Naive thymus-derived CD8-positive, alpha-beta T cell (primary cell): ENCODE results near the gene GRID1. TPM values are rescaled to one million over a fixed set of nuclear protein-coding genes. Genes with fewer than 3 reads are reported as not detected.
A peak's percentile ranks its signal among the peaks of the same experiment; 100 is the strongest.

Source experiments
- ATAC-seq, 2 donors: fragments of 150-1000 bp; cut with Tn5 transposase in 1 of 2; sonication (Bioruptor Pico), chemical (Tn5 transposase) in 1 of 2; 1 replicate in 1 of 2; 2 replicates in 1 of 2; pipeline ENCODE4 v1.10.0; 2021; ENCODE audit warnings: mild to moderate bottlenecking in 2 of 2, moderate library complexity in 2 of 2
- POLR2A ChIA-PET: fragments of 350-600 bp; sonication (Branson Sonifier 250); formaldehyde crosslinking; loops from one replicate; lab custom pipeline; 2021; ENCODE audit warnings: antibody characterized with exemption; lab: Charles Lee
- DNase-seq, 10 donors: peaks; one replicate each; pipeline versions ENCODE4 v3.0.0 to v3.0.0-alpha.2; 2020 to 2022
- H3K27ac Mint-ChIP-seq, 10 donors: one replicate each; pipeline ENCODE4 v1.8.0; 2020 to 2022; ENCODE audit warnings: mild to moderate bottlenecking in 10 of 10, mixed read lengths in 10 of 10, moderate library complexity in 4 of 10, inconsistent platforms in 1 of 10
- H3K27me3 Mint-ChIP-seq, 5 donors: one replicate each; pipeline ENCODE4 v1.8.0; 2021 to 2022; ENCODE audit warnings: mixed read lengths in 5 of 5
- H3K36me3 Mint-ChIP-seq, 3 donors: one replicate each; pipeline ENCODE4 v1.8.0; 2020 to 2022; ENCODE audit warnings: mixed read lengths in 3 of 3, mild to moderate bottlenecking in 2 of 3, inconsistent platforms in 1 of 3
- H3K4me1 Mint-ChIP-seq, 4 donors: one replicate each; pipeline ENCODE4 v1.8.0; 2021 to 2022; ENCODE audit warnings: mixed read lengths in 4 of 4
- H3K4me3 Mint-ChIP-seq, 10 donors: one replicate each; pipeline ENCODE4 v1.8.0; 2020 to 2022; ENCODE audit warnings: mild to moderate bottlenecking in 10 of 10, mixed read lengths in 10 of 10, moderate library complexity in 6 of 10, inconsistent platforms in 1 of 10
- H3K9me3 Mint-ChIP-seq, 9 donors: one replicate each; pipeline ENCODE4 v1.8.0; 2020 to 2022; ENCODE audit warnings: mixed read lengths in 9 of 9, mild to moderate bottlenecking in 3 of 9, inconsistent platforms in 1 of 9, moderate library complexity in 1 of 9
- polyA plus RNA-seq, 3 donors: library from polyadenylated mRNA; unstranded; fragments of 300-500 nt; fragmentation: Illumina TruSeq; gene quantifications; one replicate each; pipeline ENCODE4 v1.2.3, GENCODE V29; 2021
- total RNA-seq, 8 experiments: library from RNA in 2 of 8; stranded (reverse) in 2 of 8; gene quantifications; one replicate each; pipeline ENCODE4 v1.2.3 and lab custom pipeline; 2021 to 2026

The GRID1 gene
- total and polyA plus RNA-seq, 5 experiments from 2014 or later: not detected

DNA sequence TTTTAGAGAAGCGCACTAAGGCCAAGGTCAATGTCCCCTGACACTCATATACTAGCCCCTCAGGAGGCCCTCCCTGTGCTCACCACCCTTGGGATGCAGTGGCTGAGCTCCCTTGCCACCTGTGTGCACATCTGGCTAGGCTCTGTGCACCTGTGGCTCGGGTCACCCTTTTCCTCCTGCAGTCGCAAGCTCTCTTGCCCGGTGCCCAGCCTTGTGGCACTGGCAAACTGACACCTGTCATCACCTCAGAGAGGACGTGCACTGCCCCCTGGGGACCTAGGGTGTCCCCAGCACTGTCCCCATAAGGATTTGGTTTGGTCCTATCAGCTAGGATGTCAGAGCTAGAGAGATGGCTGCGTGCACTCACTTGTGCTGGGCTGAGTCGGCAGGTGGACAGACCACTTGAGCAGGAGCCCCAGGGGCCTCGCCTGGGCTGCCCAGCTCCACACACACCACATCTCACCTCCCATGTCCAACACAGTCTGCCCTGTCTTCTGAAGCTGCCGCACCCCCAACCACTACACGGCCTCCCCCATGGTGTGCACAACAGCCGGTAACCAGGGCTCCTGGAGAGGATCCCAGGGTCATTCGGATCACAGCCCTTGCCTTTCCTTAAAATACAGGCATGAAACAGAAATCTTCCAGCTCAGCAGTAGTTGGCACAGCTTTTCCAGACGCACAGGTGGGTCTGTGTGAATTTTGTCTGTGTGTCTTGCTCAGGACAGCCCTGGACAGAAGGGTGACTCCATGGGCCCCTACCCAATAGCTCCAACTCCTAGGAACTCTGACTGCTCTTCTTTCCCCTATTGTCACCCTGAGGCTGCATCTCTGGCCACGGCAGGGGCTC, 111.0 kb downstream of the GRID1 start:
- peaks cover 4 to 20% (median 13%) of the 10 kb centered on the region in 5 donors for H3K27me3 Mint-ChIP-seq
- no peak for DNase-seq
- H3K4me3 Mint-ChIP-seq: no peak overlapping the region
- peaks cover 0 to 16% (median 0%) of the 10 kb centered on the region in 9 donors for H3K9me3 Mint-ChIP-seq
- POLR2A ChIA-PET: no interaction called here
- peaks cover 0 to 6% (median 0%) of the 10 kb centered on the region in 3 donors for H3K36me3 Mint-ChIP-seq
- no peak overlapping the region for H3K27ac Mint-ChIP-seq
- H3K4me1 Mint-ChIP-seq: no peaks in the 10 kb centered on the region
- ATAC-seq: no peak

DNA sequence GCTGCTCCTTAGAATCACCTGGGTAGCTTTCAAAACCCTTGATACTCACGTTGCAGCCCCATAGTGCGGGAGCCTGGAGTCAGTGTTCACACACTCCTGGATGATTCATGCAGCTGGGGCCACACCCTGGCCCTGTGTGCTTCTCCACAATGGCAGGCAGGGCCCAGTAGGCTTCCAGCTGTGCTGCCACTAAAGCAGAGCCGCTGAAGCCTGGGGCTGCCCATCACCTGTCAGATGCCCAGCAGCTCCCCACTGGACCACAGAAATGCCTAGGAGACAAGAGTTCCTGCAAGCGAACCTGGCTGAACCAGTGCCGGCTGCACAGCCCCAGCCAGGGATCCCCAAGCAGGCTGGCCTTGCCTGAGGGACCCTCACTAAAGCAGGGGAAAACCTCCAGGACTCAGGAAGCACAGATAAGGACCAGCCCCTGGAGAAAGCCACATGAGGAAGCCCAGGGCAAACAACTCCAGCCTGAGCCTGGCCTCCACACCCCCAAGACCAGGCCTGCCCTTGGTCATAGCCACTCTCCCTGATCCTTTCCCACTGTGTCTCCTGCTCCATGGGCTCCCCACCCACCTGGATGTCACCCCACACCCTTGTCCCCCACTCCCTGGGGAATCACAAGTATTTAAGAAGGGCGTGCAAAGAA, 111.9 kb downstream of the GRID1 start:
- peaks cover 4 to 20% (median 10%) of the 10 kb centered on the region in 5 donors for H3K27me3 Mint-ChIP-seq
- DNase-seq (peak in 1 of 10 donors; percentile 6), ATAC-seq (no peak)
- H3K4me3 Mint-ChIP-seq: no peak overlapping the region
- H3K27ac Mint-ChIP-seq: no peak overlapping the region
- no peaks in the 10 kb centered on the region for H3K4me1 Mint-ChIP-seq
- POLR2A ChIA-PET: no interaction called here
- H3K9me3 Mint-ChIP-seq: peaks cover 0 to 21% (median 5%) of the 10 kb centered on the region in 9 donors
- peaks cover 0 to 6% (median 0%) of the 10 kb centered on the region in 3 donors for H3K36me3 Mint-ChIP-seq

DNA sequence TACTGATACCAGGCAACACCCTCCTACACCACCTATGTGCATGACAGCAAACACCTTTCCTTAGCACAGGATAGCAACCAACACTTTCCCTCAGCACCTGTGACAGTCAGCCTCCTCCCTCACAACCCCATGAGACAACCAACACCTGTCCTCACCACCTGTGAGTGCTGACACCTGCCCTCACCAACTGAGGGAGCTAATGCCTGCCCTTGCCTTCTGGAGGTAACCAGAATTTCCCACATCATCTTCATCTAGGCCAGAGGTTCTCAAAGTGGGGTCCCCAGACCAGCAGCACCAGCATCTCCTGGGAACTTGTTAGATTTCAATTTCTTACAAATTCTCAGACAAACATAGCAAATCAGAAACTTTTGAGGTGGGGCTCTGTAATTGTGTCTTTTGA, 112.5 kb downstream of the GRID1 start:
- H3K27ac Mint-ChIP-seq: peak overlapping the region in 1 of 10 donors; percentile 44
- POLR2A ChIA-PET: no interaction called here

DNA sequence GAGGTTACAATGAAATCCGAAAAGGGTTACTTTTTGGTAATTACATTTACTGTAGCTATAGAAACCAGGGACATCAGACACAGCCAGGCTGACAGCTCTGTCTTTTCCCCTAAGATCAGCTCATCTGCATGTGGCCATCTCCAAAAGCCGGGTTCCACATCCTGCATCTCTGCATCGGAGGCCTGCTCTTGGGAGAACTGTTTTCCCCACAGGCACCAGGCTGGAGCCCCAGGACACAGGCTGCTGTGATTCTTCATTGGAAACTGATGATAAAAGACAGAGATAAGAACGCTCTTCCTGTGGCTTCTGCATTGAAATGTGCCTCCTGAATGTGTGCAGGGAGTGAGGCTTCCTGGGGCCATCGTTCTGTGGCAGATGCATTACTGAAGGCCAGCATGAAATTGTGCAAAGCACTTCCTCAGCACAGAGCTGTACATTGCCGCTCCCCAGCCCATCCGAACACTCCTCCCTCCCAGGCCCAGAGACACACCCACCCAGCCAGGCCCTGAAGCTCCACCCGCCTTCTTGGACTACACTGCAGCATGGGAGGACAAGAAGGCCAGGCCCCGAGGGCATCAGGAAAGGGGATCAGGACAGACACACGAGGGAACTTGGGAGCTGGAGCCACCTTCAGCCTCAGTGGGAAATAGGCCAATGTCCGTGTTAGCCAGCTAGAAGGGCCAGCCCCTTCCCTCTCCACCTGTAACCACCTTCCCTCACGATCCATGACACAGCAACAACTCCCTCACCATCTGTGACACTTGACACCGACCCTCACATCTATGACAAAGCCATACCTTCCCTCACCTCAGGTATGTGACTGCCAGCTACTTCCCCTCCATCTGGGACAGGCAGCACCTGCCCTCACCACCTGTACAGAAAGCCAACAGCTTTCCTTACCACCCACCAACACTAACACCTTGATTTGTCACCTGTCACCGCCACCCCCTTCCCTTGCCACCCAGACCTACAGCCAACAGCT, 113.2 kb downstream of the GRID1 start:
- peaks cover 0 to 22% (median 9%) of the 10 kb centered on the region in 9 donors for H3K9me3 Mint-ChIP-seq
- peak overlapping the region in 1 of 10 donors; percentile 44 for H3K27ac Mint-ChIP-seq
- H3K4me1 Mint-ChIP-seq: no peaks in the 10 kb centered on the region
- no peak for ATAC-seq
- POLR2A ChIA-PET: no interaction called here
- DNase-seq: peak in 1 of 10 donors; percentile 12
- no peak overlapping the region for H3K4me3 Mint-ChIP-seq
- H3K36me3 Mint-ChIP-seq: peaks cover 0 to 6% (median 0%) of the 10 kb centered on the region in 3 donors
- H3K27me3 Mint-ChIP-seq: peaks cover 4 to 20% (median 9%) of the 10 kb centered on the region in 5 donors

More for the DNA sequence above, 112.5 kb downstream of the GRID1 start:
- H3K9me3 Mint-ChIP-seq: peaks cover 0 to 22% (median 9%) of the 10 kb centered on the region in 9 donors
- H3K27me3 Mint-ChIP-seq: peaks cover 4 to 20% (median 9%) of the 10 kb centered on the region in 5 donors
- H3K4me1 Mint-ChIP-seq: no peaks in the 10 kb centered on the region
- H3K4me3 Mint-ChIP-seq: no peak overlapping the region
- peaks cover 0 to 6% (median 0%) of the 10 kb centered on the region in 3 donors for H3K36me3 Mint-ChIP-seq
- no peak for ATAC-seq
- no peak for DNase-seq

DNA sequence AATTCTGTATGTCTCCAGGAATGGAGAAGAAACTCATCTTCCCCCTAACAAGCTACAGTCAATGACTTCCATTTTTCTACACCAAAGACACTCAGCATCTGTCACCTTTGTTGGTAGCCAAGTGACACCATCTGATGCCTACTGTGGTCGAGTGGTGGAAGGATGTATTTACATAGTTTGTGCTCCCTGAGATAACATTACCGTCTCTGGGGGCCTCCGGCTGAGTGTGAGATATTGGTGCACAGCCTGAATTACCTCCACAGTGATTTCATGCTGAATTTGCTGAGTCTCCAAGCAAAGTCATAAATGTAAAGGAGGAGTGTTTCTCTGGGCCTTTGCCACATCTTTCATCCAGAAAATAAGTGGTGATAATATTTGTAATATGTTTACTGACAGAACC, 114.0 kb downstream of the GRID1 start:
- H3K27me3 Mint-ChIP-seq: peaks cover 4 to 20% (median 9%) of the 10 kb centered on the region in 5 donors
- H3K4me3 Mint-ChIP-seq: no peak overlapping the region
- H3K9me3 Mint-ChIP-seq: peaks cover 0 to 21% (median 12%) of the 10 kb centered on the region in 9 donors
- POLR2A ChIA-PET: no interaction called here
- no peak overlapping the region for H3K27ac Mint-ChIP-seq
- peaks cover 0 to 6% (median 0%) of the 10 kb centered on the region in 3 donors for H3K36me3 Mint-ChIP-seq
- no peak for ATAC-seq
- DNase-seq: no peak
- no peaks in the 10 kb centered on the region for H3K4me1 Mint-ChIP-seq

DNA sequence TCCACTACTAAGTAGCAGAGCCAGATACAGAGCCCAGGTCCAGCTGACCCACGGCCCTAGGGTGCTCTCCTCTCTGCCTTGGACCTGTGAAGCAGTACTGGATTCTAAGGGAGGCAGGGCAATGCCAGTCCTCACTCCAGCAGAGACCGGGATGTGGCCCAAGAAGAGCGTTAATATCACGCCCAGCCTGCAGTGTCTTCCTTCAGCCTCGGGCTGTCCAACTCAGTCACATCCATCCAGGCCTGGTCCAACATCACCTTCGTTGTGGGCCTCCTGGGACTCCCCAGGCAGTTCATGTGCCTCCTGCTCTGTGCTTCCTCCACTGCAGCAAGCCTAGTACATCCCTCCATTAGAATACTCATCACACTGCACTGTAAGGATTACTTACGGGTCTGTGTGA, 114.5 kb downstream of the GRID1 start:
- POLR2A ChIA-PET: no interaction called here
- Mint-ChIP-seq H3K4me3 (no peak overlapping the region), H3K9me3 (peaks cover 0 to 24% (median 12%) of the 10 kb centered on the region in 9 donors), H3K27ac (no peak overlapping the region), H3K27me3 (peaks cover 6 to 24% (median 9%) of the 10 kb centered on the region in 5 donors), H3K4me1 (no peaks in the 10 kb centered on the region), H3K36me3 (peaks cover 0 to 6% (median 0%) of the 10 kb centered on the region in 3 donors)
- ATAC-seq (no peak), DNase-seq (no peak)

DNA sequence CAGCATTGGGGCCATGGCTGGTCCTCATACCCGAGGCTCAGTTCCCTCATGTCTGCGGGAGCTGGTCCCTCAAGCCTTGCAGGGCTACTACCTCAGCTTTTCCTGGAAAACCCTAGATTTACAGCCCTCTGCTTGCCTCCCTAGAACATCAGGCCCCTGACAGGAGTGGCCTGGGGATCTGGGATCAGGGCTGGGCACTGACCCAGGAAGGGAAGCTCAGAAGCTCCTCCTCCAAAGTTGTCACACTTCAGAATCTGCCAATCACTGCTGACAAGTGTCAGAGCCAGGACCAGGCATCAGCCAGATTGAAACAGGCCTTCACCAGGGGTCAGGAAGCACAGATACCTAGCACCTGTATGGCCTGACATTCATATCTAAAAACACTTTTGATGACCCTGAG, 115.2 kb downstream of the GRID1 start:
- Mint-ChIP-seq H3K36me3 (peaks cover 0 to 6% (median 0%) of the 10 kb centered on the region in 3 donors), H3K27ac (no peak overlapping the region), H3K4me3 (no peak overlapping the region), H3K27me3 (peaks cover 6 to 30% (median 14%) of the 10 kb centered on the region in 5 donors), H3K9me3 (peaks cover 0 to 24% (median 12%) of the 10 kb centered on the region in 9 donors), H3K4me1 (no peaks in the 10 kb centered on the region)
- DNase-seq: no peak
- POLR2A ChIA-PET: no interaction called here
- ATAC-seq: no peak

DNA sequence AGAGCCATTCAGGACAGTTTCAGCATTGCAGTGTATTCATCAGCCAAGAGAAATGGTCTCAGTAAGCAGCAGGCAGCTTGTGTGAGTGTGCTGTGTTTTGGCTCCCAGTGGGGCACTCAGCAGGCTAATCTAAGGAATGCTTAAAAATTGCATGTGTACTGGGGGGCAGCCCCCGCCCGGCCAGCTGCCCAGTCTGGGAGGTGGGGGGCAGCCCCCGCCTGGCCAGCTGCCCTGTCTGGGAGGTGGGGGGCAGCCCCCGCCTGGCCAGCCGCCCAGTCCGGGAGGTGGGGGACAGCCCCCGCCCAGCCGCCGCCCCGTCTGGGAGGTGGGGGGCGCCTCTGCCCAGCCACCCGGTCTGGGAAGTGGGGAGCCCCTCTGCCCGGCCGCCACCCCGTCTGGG, 116.2 kb downstream of the GRID1 start:
- H3K27ac Mint-ChIP-seq: no peak overlapping the region

DNA sequence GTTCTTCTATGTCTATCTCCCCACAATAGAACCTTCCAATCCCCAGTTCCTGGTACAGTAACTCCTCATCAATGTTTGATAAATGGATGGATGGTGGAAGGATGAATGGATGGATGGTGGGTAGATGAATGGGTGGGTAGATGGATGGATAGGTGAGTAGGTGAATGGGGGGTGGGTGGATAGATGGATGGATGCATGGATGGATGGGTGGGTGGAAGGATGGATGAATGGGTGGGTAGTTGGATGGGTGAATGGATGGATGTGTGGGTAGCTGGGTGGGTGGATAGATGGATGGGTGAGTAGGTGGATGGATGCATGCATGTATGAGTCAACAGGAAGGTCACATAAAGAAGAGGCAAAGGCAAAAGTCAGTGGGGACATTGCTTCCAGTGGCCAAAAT, 116.8 kb downstream of the GRID1 start:
- DNase-seq (no peak), ATAC-seq (no peak)
- Mint-ChIP-seq H3K9me3 (peaks cover 0 to 24% (median 12%) of the 10 kb centered on the region in 9 donors), H3K36me3 (peaks cover 0 to 6% (median 0%) of the 10 kb centered on the region in 3 donors), H3K4me1 (no peaks in the 10 kb centered on the region), H3K27ac (no peak overlapping the region), H3K4me3 (no peak overlapping the region), H3K27me3 (peaks cover 6 to 31% (median 12%) of the 10 kb centered on the region in 5 donors)
- POLR2A ChIA-PET: no interaction called here

More for the DNA sequence above, 116.2 kb downstream of the GRID1 start:
- ATAC-seq (no peak), DNase-seq (no peak)
- H3K4me3 Mint-ChIP-seq: no peak overlapping the region
- H3K36me3 Mint-ChIP-seq: peaks cover 0 to 6% (median 0%) of the 10 kb centered on the region in 3 donors
- peaks cover 0 to 24% (median 12%) of the 10 kb centered on the region in 9 donors for H3K9me3 Mint-ChIP-seq
- POLR2A ChIA-PET: no interaction called here
- H3K27me3 Mint-ChIP-seq: peaks cover 6 to 26% (median 12%) of the 10 kb centered on the region in 5 donors
- H3K4me1 Mint-ChIP-seq: no peaks in the 10 kb centered on the region

DNA sequence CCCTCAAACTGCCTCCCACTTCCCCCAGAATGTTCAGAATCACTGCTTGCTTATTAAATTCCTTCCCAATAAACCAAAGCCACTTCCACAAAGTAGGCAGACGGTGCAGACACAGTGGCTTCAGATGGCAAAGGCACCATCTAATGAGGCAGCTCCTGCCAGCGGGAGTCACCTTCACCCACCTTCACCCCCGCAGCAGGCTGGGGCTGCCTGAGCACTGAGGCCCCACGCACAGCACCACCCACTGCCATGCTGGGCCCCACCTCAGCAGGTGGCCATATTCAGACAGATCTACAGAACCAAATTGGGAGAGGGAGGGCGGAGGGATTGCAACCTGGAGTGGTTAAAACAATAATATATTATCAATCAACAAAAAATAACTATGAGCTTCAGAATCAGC, 118.5 kb downstream of the GRID1 start:
- no peak overlapping the region for H3K27ac Mint-ChIP-seq
- no peak for ATAC-seq
- H3K36me3 Mint-ChIP-seq: peaks cover 0 to 6% (median 0%) of the 10 kb centered on the region in 3 donors
- POLR2A ChIA-PET: no interaction called here
- no peaks in the 10 kb centered on the region for H3K4me1 Mint-ChIP-seq
- H3K9me3 Mint-ChIP-seq: peaks cover 0 to 24% (median 12%) of the 10 kb centered on the region in 9 donors
- H3K4me3 Mint-ChIP-seq: no peak overlapping the region
- no peak for DNase-seq
- peaks cover 0 to 26% (median 6%) of the 10 kb centered on the region in 5 donors for H3K27me3 Mint-ChIP-seq

DNA sequence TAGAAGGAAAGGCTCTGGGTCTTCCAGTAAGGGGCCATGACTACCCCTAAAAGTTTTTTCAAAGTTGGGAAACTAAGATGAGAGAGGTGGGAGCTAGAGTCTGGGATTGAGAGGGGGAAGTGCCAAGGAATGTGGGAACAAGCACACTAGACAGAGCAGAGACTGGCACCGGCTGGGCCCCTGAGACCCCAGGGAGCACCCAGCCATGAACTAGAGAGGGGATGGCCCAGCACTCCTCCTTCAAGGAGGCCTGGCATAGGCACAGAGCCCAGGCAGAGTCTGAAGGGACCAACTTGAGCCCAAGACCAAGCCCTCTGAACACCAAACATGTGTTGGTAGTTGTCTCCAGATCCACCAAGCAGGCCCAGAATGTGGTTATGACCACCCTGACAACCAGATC, 119.0 kb downstream of the GRID1 start:
- H3K27me3 Mint-ChIP-seq: peaks cover 0 to 26% (median 6%) of the 10 kb centered on the region in 5 donors
- H3K27ac Mint-ChIP-seq: no peak overlapping the region
- H3K4me3 Mint-ChIP-seq: no peak overlapping the region
- peaks cover 0 to 24% (median 12%) of the 10 kb centered on the region in 9 donors for H3K9me3 Mint-ChIP-seq
- no peaks in the 10 kb centered on the region for H3K4me1 Mint-ChIP-seq
- POLR2A ChIA-PET: no interaction called here
- H3K36me3 Mint-ChIP-seq: peaks cover 0 to 6% (median 0%) of the 10 kb centered on the region in 3 donors
- DNase-seq: no peak
- ATAC-seq: no peak

DNA sequence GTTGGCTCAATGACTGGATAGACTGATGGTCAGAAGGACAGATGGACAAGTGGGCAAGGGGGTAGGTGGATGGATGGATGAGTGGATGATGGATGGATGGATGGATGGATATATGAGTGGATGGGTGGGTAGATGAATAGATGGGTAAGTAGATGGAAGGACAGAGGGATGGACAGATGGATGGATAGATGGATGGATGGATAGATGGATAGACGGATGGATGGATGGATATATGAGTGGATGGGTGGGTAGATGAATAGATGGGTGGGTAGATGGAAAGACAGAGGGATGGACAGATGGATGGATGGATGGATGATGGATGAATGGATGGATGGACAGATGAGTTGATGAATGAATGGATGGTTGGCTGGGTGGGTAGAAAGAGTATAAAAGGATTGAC, 119.5 kb downstream of the GRID1 start:
- POLR2A ChIA-PET: no interaction called here
- no peaks in the 10 kb centered on the region for H3K4me1 Mint-ChIP-seq
- H3K9me3 Mint-ChIP-seq: peaks cover 0 to 22% (median 12%) of the 10 kb centered on the region in 9 donors
- no peak for ATAC-seq
- H3K4me3 Mint-ChIP-seq: no peak overlapping the region
- DNase-seq: no peak
- H3K27me3 Mint-ChIP-seq: peaks cover 0 to 24% (median 6%) of the 10 kb centered on the region in 5 donors
- H3K36me3 Mint-ChIP-seq: peaks cover 0 to 4% (median 0%) of the 10 kb centered on the region in 3 donors
- H3K27ac Mint-ChIP-seq: no peak overlapping the region
